HEK293 (cell line): ENCODE measurements around the gene UNG.
A peak's percentile ranks its signal among the peaks of the same experiment; 100 is the strongest.

ENCODE experiments used
- CTCF ChIA-PET: fragments of 350-600 bp; formaldehyde crosslinking; extraction: SDS; loops from one replicate; lab custom pipeline; 2021; ENCODE audit warnings: antibody characterized with exemption; lab: Yijun Ruan, JAX
- POLR2A ChIA-PET: fragments of 300-600 bp; formaldehyde crosslinking; extraction: SDS; loops from one replicate; lab custom pipeline; 2020; ENCODE audit warnings: antibody characterized with exemption, inconsistent platforms; lab: Yijun Ruan, JAX
- H3K27ac ChIP-seq: fragments of 200-500 bp; sonication (Bioruptor generic); 2 replicates; pipeline ENCODE4 v1.5.1; 2014; ENCODE audit warnings: low read depth, low read length, control low read depth, inconsistent platforms; ENCODE audit errors: extremely low read depth
- H3K36me3 ChIP-seq, 2 experiments: fragments of 200-500 bp in 1 of 2; sonication (Bioruptor generic) in 1 of 2; 1 replicate in 1 of 2; 2 replicates in 1 of 2; pipeline ENCODE4 v1.5.1; 2014 to 2017; ENCODE audit warnings: inconsistent platforms in 2 of 2, low read length in 2 of 2; ENCODE audit not compliant: control insufficient read depth in 2 of 2, insufficient read depth in 1 of 2
- H3K4me1 ChIP-seq: fragments of 200-500 bp; sonication (Bioruptor generic); 2 replicates; pipeline ENCODE4 v1.5.1; 2014; ENCODE audit warnings: mild to moderate bottlenecking, low read length, inconsistent platforms; ENCODE audit not compliant: control insufficient read depth, insufficient read depth
- H3K4me3 ChIP-seq: 2 replicates; pipeline ENCODE4 v1.5.1; 2011; ENCODE audit warnings: low read depth, mild to moderate bottlenecking, control low read depth, low read length, moderate library complexity
- H3K9me3 ChIP-seq: fragments of 200-500 bp; sonication (Bioruptor generic); 2 replicates; pipeline ENCODE4 v1.5.1; 2014; ENCODE audit warnings: low read depth, low read length, inconsistent platforms; ENCODE audit not compliant: control insufficient read depth, insufficient read depth
- BCL11B ChIP-seq: fragments of 450-650 bp; formaldehyde crosslinking; IDR thresholded peaks from 2 replicates; pipeline ENCODE4 v1.5.1; 2016; ENCODE audit warnings: low read depth, missing biosample characterization, missing genetic modification characterization
- HOXC10 ChIP-seq: sonication (generic); formaldehyde crosslinking; IDR thresholded peaks from 2 replicates; pipeline ENCODE4 v1.8.1; 2023; ENCODE audit warnings: mild to moderate bottlenecking, missing genetic modification reagents
- HOXD13 ChIP-seq: sonication (generic); formaldehyde crosslinking; IDR thresholded peaks from 2 replicates; pipeline ENCODE4 v1.8.0; 2022; ENCODE audit warnings: missing genetic modification reagents, borderline replicate concordance
- SP2 ChIP-seq: fragments of 450-650 bp; formaldehyde crosslinking; IDR thresholded peaks from 2 replicates; pipeline ENCODE4 v1.5.1; 2016; ENCODE audit warnings: missing biosample characterization, missing genetic modification characterization
- SP3 ChIP-seq: fragments of 450-650 bp; formaldehyde crosslinking; IDR thresholded peaks from 2 replicates; pipeline ENCODE4 v1.5.1; 2016; ENCODE audit warnings: missing biosample characterization, missing genetic modification characterization
- ZBTB1 ChIP-seq: fragments of 450-650 bp; formaldehyde crosslinking; IDR thresholded peaks from 2 replicates; pipeline ENCODE4 v1.5.1; 2016; ENCODE audit warnings: missing biosample characterization, missing genetic modification characterization
- ZBTB17 ChIP-seq: fragments of 450-650 bp; formaldehyde crosslinking; IDR thresholded peaks from 2 replicates; pipeline ENCODE4 v1.5.1; 2016; ENCODE audit warnings: missing biosample characterization, missing genetic modification characterization
- ZBTB26 ChIP-seq: fragments of 450-650 bp; formaldehyde crosslinking; optimal IDR thresholded peaks from 2 replicates; pipeline ENCODE3; 2016; ENCODE audit warnings: missing biosample characterization, mild to moderate bottlenecking, missing genetic modification characterization
- ZBTB7A ChIP-seq: fragments of 450-650 bp; formaldehyde crosslinking; IDR thresholded peaks from 2 replicates; pipeline ENCODE4 v1.5.1; 2016; ENCODE audit warnings: low read depth, missing biosample characterization, missing genetic modification characterization
- ZBTB8A ChIP-seq: fragments of 450-650 bp; formaldehyde crosslinking; IDR thresholded peaks from 2 replicates; pipeline ENCODE4 v1.5.1; 2016; ENCODE audit warnings: missing biosample characterization, missing genetic modification characterization
- ZEB2 ChIP-seq: fragments of 450-650 bp; formaldehyde crosslinking; IDR thresholded peaks from 2 replicates; pipeline ENCODE4 v1.5.1; 2016; ENCODE audit warnings: missing biosample characterization, missing genetic modification characterization
- ZNF132 ChIP-seq: fragments of 450-650 bp; formaldehyde crosslinking; IDR thresholded peaks from 2 replicates; pipeline ENCODE4 v1.5.1; 2017; ENCODE audit warnings: missing biosample characterization, missing genetic modification characterization, borderline replicate concordance
- ZNF138 ChIP-seq: fragments of 450-650 bp; formaldehyde crosslinking; IDR thresholded peaks from 2 replicates; pipeline ENCODE4 v1.5.1; 2016; ENCODE audit warnings: missing biosample characterization, missing genetic modification characterization, borderline replicate concordance
- ZNF148 ChIP-seq: fragments of 450-650 bp; formaldehyde crosslinking; IDR thresholded peaks from 2 replicates; pipeline ENCODE4 v1.5.0; 2017; ENCODE audit warnings: missing biosample characterization, missing genetic modification characterization, borderline replicate concordance
- ZNF26 ChIP-seq: fragments of 450-650 bp; formaldehyde crosslinking; IDR thresholded peaks from 2 replicates; pipeline ENCODE4 v1.5.1; 2016; ENCODE audit warnings: missing biosample characterization, missing genetic modification characterization
- ZNF571 ChIP-seq: fragments of 450-650 bp; formaldehyde crosslinking; IDR thresholded peaks from 2 replicates; pipeline ENCODE4 v1.5.0; 2017; ENCODE audit warnings: missing biosample characterization, missing genetic modification characterization
- ZNF660 ChIP-seq: fragments of 450-650 bp; IDR thresholded peaks from 2 replicates; pipeline ENCODE4 v1.5.1; 2018; ENCODE audit warnings: missing biosample characterization, mild to moderate bottlenecking, missing genetic modification characterization
- ZNF76 ChIP-seq: fragments of 450-650 bp; formaldehyde crosslinking; IDR thresholded peaks from 2 replicates; pipeline ENCODE4; 2016; ENCODE audit warnings: low read depth, missing biosample characterization, missing genetic modification characterization, borderline replicate concordance
- TF ChIP-seq, protein P1 (sequence below): fragments of 450-650 bp; formaldehyde crosslinking; IDR thresholded peaks from 2 replicates; pipeline ENCODE4 v1.5.1; 2016; ENCODE audit warnings: missing biosample characterization, missing genetic modification characterization
- TF ChIP-seq, protein P2 (sequence below): fragments of 450-650 bp; formaldehyde crosslinking; IDR thresholded peaks from 2 replicates; pipeline ENCODE4 v1.5.1; 2017; ENCODE audit warnings: missing biosample characterization, missing genetic modification characterization
- TF ChIP-seq, protein P3 (sequence below): sonication (generic); formaldehyde crosslinking; IDR thresholded peaks from 2 replicates; pipeline ENCODE4 v1.8.1; 2022; ENCODE audit warnings: mild to moderate bottlenecking, moderate library complexity, missing genetic modification reagents

The UNG gene

GRCh38 chr12:109097140-109097434, 310 bp upstream of the UNG start:
- Histone ChIP-seq H3K9me3 (no peaks in the 10 kb centered on the region), H3K27ac (peak overlapping the region; percentile 98; the same call in 1 of the 2 replicates), H3K4me1 (peaks cover 3% of the 10 kb centered on the region; the same call in 1 of the 2 replicates), H3K4me3 (peak overlapping the region; percentile 73), H3K36me3 (peaks cover 27 to 36% of the 10 kb centered on the region in 2 experiments; a peak in 2 of 3 replicates)
- no peak for TF ChIP-seq ZBTB1 (tag by site-specific recombination)
- TF ChIP-seq, protein P1, sequence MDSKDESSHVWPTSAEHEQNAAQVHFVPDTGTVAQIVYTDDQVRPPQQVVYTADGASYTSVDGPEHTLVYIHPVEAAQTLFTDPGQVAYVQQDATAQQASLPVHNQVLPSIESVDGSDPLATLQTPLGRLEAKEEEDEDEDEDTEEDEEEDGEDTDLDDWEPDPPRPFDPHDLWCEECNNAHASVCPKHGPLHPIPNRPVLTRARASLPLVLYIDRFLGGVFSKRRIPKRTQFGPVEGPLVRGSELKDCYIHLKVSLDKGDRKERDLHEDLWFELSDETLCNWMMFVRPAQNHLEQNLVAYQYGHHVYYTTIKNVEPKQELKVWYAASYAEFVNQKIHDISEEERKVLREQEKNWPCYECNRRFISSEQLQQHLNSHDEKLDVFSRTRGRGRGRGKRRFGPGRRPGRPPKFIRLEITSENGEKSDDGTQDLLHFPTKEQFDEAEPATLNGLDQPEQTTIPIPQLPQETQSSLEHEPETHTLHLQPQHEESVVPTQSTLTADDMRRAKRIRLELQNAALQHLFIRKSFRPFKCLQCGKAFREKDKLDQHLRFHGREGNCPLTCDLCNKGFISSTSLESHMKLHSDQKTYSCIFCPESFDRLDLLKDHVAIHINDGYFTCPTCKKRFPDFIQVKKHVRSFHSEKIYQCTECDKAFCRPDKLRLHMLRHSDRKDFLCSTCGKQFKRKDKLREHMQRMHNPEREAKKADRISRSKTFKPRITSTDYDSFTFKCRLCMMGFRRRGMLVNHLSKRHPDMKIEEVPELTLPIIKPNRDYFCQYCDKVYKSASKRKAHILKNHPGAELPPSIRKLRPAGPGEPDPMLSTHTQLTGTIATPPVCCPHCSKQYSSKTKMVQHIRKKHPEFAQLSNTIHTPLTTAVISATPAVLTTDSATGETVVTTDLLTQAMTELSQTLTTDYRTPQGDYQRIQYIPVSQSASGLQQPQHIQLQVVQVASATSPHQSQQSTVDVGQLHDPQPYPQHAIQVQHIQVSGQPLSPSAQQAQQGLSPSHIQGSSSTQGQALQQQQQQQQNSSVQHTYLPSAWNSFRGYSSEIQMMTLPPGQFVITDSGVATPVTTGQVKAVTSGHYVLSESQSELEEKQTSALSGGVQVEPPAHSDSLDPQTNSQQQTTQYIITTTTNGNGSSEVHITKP (tag by site-specific recombination): no peak
- TF ChIP-seq, protein P2, sequence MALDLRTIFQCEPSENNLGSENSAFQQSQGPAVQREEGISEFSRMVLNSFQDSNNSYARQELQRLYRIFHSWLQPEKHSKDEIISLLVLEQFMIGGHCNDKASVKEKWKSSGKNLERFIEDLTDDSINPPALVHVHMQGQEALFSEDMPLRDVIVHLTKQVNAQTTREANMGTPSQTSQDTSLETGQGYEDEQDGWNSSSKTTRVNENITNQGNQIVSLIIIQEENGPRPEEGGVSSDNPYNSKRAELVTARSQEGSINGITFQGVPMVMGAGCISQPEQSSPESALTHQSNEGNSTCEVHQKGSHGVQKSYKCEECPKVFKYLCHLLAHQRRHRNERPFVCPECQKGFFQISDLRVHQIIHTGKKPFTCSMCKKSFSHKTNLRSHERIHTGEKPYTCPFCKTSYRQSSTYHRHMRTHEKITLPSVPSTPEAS: no peak
- TF ChIP-seq ZBTB7A (tag by site-specific recombination): 0 out of 2 replicates have a peak, but pooled peaks have one; percentile 15
- TF ChIP-seq ZBTB8A: peak; percentile 87
- CTCF ChIA-PET: no interaction called here
- POLR2A ChIA-PET: interaction anchor here (0.6 to 2.3 kb wide), 4 partner anchors 9 to 289 kb away, joined by 3 to 15 read pairs (median 7); no protein-coding TSS in a partner anchor

GRCh38 chr12:109098183-109098604, 797 bp downstream of the UNG start:
- POLR2A ChIA-PET: interaction anchor here (1.0 to 2.3 kb wide), 3 partner anchors 10 to 57 kb away, joined by 3 to 9 read pairs (median 5); no protein-coding TSS in a partner anchor
- Histone ChIP-seq H3K4me1 (peaks cover 3% of the 10 kb centered on the region; the same call in 1 of the 2 replicates), H3K27ac (peak overlapping the region; percentile 74; the same call in 1 of the 2 replicates), H3K4me3 (peak overlapping the region; percentile 78), H3K9me3 (no peaks in the 10 kb centered on the region), H3K36me3 (peaks cover 38 to 47% of the 10 kb centered on the region in 2 experiments; a peak in 2 of 3 replicates)
- CTCF ChIA-PET: interaction anchor here (0.7 to 1.8 kb wide), 4 partner anchors 14 to 296 kb away, joined by 3 to 6 read pairs (median 5); no protein-coding TSS in a partner anchor
- TF ChIP-seq ZNF148 (tag by site-specific recombination) (no peak), ZBTB26 (tag by site-specific recombination) (peak; percentile 4), ZNF660 (tag by site-specific recombination) (no peak), BCL11B (tag by site-specific recombination) (no peak), ZNF571 (tag by site-specific recombination) (no peak), ZEB2 (no peak), ZNF138 (no peak), ZBTB17 (tag by site-specific recombination) (peak; percentile 67; the same call in 1 of the 2 replicates), SP3 (tag by site-specific recombination) (peak; percentile 75), ZNF76 (tag by site-specific recombination) (peak; percentile 84), HOXD13 (CRISPR knock-in tag) (no peak), ZNF26 (tag by site-specific recombination) (no peak), ZNF132 (tag by site-specific recombination) (no peak), HOXC10 (CRISPR knock-in tag) (no peak), SP2 (peak; percentile 69)
- TF ChIP-seq, protein P3, sequence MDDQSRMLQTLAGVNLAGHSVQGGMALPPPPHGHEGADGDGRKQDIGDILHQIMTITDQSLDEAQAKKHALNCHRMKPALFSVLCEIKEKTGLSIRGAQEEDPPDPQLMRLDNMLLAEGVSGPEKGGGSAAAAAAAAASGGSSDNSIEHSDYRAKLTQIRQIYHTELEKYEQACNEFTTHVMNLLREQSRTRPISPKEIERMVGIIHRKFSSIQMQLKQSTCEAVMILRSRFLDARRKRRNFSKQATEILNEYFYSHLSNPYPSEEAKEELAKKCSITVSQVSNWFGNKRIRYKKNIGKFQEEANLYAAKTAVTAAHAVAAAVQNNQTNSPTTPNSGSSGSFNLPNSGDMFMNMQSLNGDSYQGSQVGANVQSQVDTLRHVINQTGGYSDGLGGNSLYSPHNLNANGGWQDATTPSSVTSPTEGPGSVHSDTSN (CRISPR knock-in tag): 0 out of 2 replicates have a peak, but pooled peaks have one; percentile 4
